Hematopoietic multipotent progenitor cell treated with erythropoietin and hydrocortisone succinate and interleukin-3 and kit ligand, for 6 days (in vitro differentiated cells): Measurements from ENCODE around the gene SLC25A28.

Source experiments
- DNase-seq: peaks from one replicate; pipeline ENCODE4 v3.0.0-alpha.2; 2015

Gene SLC25A28

DNA sequence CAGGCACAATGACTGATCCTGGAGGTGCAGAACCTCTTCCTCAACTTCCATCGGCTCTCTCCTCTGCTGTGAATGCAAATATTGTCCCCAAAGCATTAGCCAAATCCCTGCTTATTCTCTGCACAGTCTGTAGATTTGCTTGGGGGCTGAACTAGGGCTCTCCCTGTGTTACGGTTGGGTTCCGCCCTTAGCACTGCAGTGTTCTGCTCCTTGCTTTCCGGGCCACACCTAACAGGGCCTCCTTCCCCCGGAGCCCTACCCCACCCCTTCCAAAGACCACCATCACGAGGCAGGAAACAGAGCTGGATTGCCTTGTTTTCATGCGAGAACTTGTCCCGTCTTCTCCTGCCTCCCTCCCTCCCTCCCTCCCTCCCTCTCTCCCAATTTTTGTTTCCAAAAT is 36.6 kb downstream of the SLC25A28 start:
- no peak for DNase-seq

GRCh38 chr10:99582255-99582770 is 37.9 kb downstream of the SLC25A28 start:
- no peak for DNase-seq

DNA sequence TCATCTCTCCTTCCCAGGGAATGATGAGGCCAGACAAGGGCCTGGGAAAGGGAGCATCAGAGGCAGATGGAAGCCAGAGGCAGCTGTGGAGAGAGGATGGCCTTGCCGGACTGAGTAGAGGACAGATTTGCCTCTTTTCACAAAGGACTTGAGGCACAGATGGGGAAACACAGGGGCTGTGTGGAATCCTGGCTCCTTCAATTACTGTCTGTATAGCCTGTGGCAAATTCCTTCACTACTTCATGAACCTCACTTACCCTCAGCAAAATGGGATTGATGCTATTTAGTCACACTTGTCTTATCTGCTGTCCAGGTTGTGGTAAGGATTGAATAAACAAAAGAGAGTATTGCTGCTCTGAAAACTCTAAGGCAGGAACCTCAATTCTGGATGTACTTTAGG is 40.3 kb downstream of the SLC25A28 start:
- DNase-seq: no peak

GRCh38 chr10:99573790-99574189 is 46.4 kb downstream of the SLC25A28 start:
- no peak for DNase-seq

- no peak for DNase-seq
Observed at GRCh38 chr10:99571816-99572215, 48.4 kb downstream of the SLC25A28 start.

DNA sequence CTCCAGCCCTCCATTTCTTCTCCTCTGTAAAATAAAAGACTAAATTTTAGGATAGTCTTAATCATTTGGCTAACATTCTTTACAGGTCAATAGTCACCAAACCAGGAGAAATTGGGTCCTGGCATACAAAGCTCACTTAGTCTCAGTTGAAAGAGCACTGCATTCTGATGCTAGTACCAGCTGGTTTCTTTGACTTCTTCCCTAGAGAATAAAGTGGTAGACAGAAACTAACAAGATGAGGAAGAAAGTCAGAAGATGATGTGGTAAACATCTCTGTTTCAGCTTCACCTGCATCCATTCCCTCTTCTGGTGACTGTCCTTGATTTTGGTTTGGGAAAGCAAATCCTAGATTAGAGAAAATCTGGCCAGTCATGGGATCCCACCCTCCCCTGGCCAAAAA is 50.3 kb downstream of the SLC25A28 start:
- DNase-seq: no peak

DNA sequence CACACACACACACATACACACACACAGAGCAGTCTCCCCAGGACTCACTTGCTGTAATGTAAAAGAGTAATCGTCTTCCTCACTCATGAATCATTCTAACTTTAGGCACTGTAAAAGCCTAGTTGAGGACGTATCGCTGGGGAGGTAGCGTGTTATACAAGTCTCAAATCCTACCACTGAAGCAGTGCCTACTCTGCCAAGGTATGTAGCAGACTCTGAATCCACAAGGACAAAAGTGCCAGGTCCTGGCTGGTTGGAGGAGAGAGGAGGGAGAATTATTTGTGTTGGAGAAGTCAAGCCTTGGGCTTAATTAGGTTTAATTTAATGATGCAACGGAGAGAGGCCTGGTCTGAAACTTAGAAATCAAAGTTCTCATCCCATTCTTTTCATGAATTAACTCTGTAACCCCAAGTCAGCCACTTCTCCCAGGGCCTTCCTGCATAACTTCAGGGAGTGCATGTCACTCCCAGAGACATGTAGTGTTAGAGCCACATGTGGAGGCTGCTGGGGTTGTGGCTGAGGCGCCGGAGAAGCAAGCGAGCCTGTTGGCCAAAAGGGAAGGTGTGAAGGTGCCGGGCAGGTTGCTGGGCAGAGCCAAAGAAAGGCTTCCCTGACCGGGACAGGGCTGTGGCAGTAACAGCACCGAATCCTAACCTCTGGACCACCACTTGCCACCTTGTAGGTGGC is 50.8 kb downstream of the SLC25A28 start:
- DNase-seq: no peak

- no peak for DNase-seq
Observed at GRCh38 chr10:99565166-99565565, 55.1 kb downstream of the SLC25A28 start.

GRCh38 chr10:99564361-99564760 is 55.9 kb downstream of the SLC25A28 start:
- no peak for DNase-seq

- DNase-seq: no peak
Observed at GRCh38 chr10:99562631-99563030, 57.6 kb downstream of the SLC25A28 start.
